VCaP (cell line): Measurements from ENCODE around the gene SLC4A7.

Experiments used
- H3K27ac ChIP-seq: fragments of 450-650 bp; 2 replicates; pipeline ENCODE4 v1.5.1; 2017
- CTCF ChIP-seq: fragments of 450-650 bp; conservative IDR thresholded peaks from 2 replicates; pipeline ENCODE4 v1.5.1; 2017; ENCODE audit warnings: mild to moderate bottlenecking, moderate library complexity

SLC4A7 gene

GRCh38 chr3:27353221-27353620 is 131.0 kb downstream of the SLC4A7 start:
- no peak for TF ChIP-seq CTCF
- H3K27ac ChIP-seq, result no peak overlapping the region

GRCh38 chr3:27352047-27352446 is 132.1 kb downstream of the SLC4A7 start:
- no peak for TF ChIP-seq CTCF
- no peak overlapping the region for H3K27ac ChIP-seq

GRCh38 chr3:27349832-27350231 is 134.4 kb downstream of the SLC4A7 start:
- H3K27ac ChIP-seq, result no peak overlapping the region
- TF ChIP-seq CTCF, result no peak

GRCh38 chr3:27345959-27346865 is 138.0 kb downstream of the SLC4A7 start:
- no peak for TF ChIP-seq CTCF
- H3K27ac ChIP-seq, result no peak overlapping the region

GRCh38 chr3:27345493-27345892 is 138.7 kb downstream of the SLC4A7 start:
- no peak overlapping the region for H3K27ac ChIP-seq
- TF ChIP-seq CTCF, result no peak

- H3K27ac ChIP-seq, result no peak overlapping the region
- no peak for TF ChIP-seq CTCF
Observed at GRCh38 chr3:27345045-27345444, 139.1 kb downstream of the SLC4A7 start.

GRCh38 chr3:27344192-27344591 is 140.0 kb downstream of the SLC4A7 start:
- no peak overlapping the region for H3K27ac ChIP-seq
- no peak for TF ChIP-seq CTCF
